Activated naive CD8-positive, alpha-beta T cell treated with anti-CD3 and anti-CD28 coated beads for 36 hours (primary cell): Measurements from ENCODE around the gene DNAJC1. TPM values are rescaled to one million over a fixed set of nuclear protein-coding genes. Genes with fewer than 3 reads are reported as not detected.

Source experiments
- DNase-seq: peaks from one replicate; pipeline ENCODE4 v3.0.0; 2021
- H3K27ac Mint-ChIP-seq: one replicate; pipeline ENCODE4 v1.8.0; 2022; ENCODE audit warnings: mild to moderate bottlenecking, moderate library complexity, mixed read lengths
- H3K27me3 Mint-ChIP-seq: one replicate; pipeline ENCODE4 v1.8.0; 2022; ENCODE audit warnings: mild to moderate bottlenecking, mixed read lengths
- H3K36me3 Mint-ChIP-seq: one replicate; pipeline ENCODE4 v1.8.0; 2021; ENCODE audit warnings: mild to moderate bottlenecking, mixed read lengths
- H3K4me1 Mint-ChIP-seq: one replicate; pipeline ENCODE4 v1.8.0; 2021; ENCODE audit warnings: mixed read lengths
- H3K4me3 Mint-ChIP-seq: one replicate; pipeline ENCODE4 v1.8.0; 2022; ENCODE audit warnings: mild to moderate bottlenecking, moderate library complexity, mixed read lengths
- H3K9me3 Mint-ChIP-seq: one replicate; pipeline ENCODE4 v1.8.0; 2022; ENCODE audit warnings: mixed read lengths
- total RNA-seq, 2 experiments: library from RNA; stranded (reverse); gene quantifications; one replicate each; pipeline ENCODE4 v1.2.3, GENCODE V29; 2021

DNAJC1 gene
- total RNA-seq, 2 experiments from 2014 or later: 25.0 to 26.9 TPM

- no peaks in the 10 kb centered on the region for H3K9me3 Mint-ChIP-seq
These were observed 82.9 kb downstream of the DNAJC1 start for GRCh38 chr10:21920633-21921032.

GRCh38 chr10:21919906-21920305, 83.6 kb downstream of the DNAJC1 start:
- Mint-ChIP-seq H3K9me3 (no peaks in the 10 kb centered on the region), H3K27ac (no peak overlapping the region), H3K27me3 (no peaks in the 10 kb centered on the region), H3K4me3 (no peak overlapping the region), H3K36me3 (peaks cover 3% of the 10 kb centered on the region), H3K4me1 (peaks cover 1% of the 10 kb centered on the region)
- no peak for DNase-seq

More at GRCh38 chr10:21920633-21921032, 82.9 kb downstream of the DNAJC1 start:
- Mint-ChIP-seq H3K36me3 (peaks cover 3% of the 10 kb centered on the region), H3K27ac (no peak overlapping the region), H3K4me3 (no peak overlapping the region), H3K27me3 (no peaks in the 10 kb centered on the region), H3K4me1 (peaks cover 1% of the 10 kb centered on the region)
- no peak for DNase-seq

- H3K36me3 Mint-ChIP-seq: peaks cover 3% of the 10 kb centered on the region
- H3K27ac Mint-ChIP-seq: no peak overlapping the region
- H3K9me3 Mint-ChIP-seq: no peaks in the 10 kb centered on the region
- no peaks in the 10 kb centered on the region for H3K27me3 Mint-ChIP-seq
- DNase-seq: no peak
- peaks cover 1% of the 10 kb centered on the region for H3K4me1 Mint-ChIP-seq
- no peak overlapping the region for H3K4me3 Mint-ChIP-seq
These were observed 84.4 kb downstream of the DNAJC1 start for GRCh38 chr10:21919117-21919516.

GRCh38 chr10:21912625-21913024, 90.9 kb downstream of the DNAJC1 start:
- no peak for DNase-seq
- H3K9me3 Mint-ChIP-seq: no peaks in the 10 kb centered on the region
- H3K27ac Mint-ChIP-seq: no peak overlapping the region
- H3K27me3 Mint-ChIP-seq: no peaks in the 10 kb centered on the region
- H3K4me1 Mint-ChIP-seq: peaks cover 14% of the 10 kb centered on the region
- peaks cover 15% of the 10 kb centered on the region for H3K36me3 Mint-ChIP-seq
- no peak overlapping the region for H3K4me3 Mint-ChIP-seq

GRCh38 chr10:21910798-21911197, 92.7 kb downstream of the DNAJC1 start:
- Mint-ChIP-seq H3K27me3 (no peaks in the 10 kb centered on the region), H3K36me3 (peaks cover 21% of the 10 kb centered on the region), H3K27ac (no peak overlapping the region), H3K4me1 (peaks cover 14% of the 10 kb centered on the region), H3K9me3 (no peaks in the 10 kb centered on the region), H3K4me3 (no peak overlapping the region)
- no peak for DNase-seq

GRCh38 chr10:21907436-21907835, 96.1 kb downstream of the DNAJC1 start:
- Mint-ChIP-seq H3K27me3 (no peaks in the 10 kb centered on the region), H3K9me3 (no peaks in the 10 kb centered on the region), H3K36me3 (peaks cover 31% of the 10 kb centered on the region), H3K4me3 (no peak overlapping the region), H3K4me1 (peaks cover 3% of the 10 kb centered on the region), H3K27ac (no peak overlapping the region)
- no peak for DNase-seq

- H3K4me1 Mint-ChIP-seq: no peaks in the 10 kb centered on the region
- H3K4me3 Mint-ChIP-seq: no peak overlapping the region
- no peak overlapping the region for H3K27ac Mint-ChIP-seq
- H3K27me3 Mint-ChIP-seq: no peaks in the 10 kb centered on the region
- no peaks in the 10 kb centered on the region for H3K9me3 Mint-ChIP-seq
- no peak for DNase-seq
- H3K36me3 Mint-ChIP-seq: peaks cover 28% of the 10 kb centered on the region
These were observed 98.6 kb downstream of the DNAJC1 start for GRCh38 chr10:21904930-21905329.

GRCh38 chr10:21899736-21900135, 103.8 kb downstream of the DNAJC1 start:
- H3K27ac Mint-ChIP-seq: no peak overlapping the region
- no peaks in the 10 kb centered on the region for H3K9me3 Mint-ChIP-seq
- H3K4me1 Mint-ChIP-seq: no peaks in the 10 kb centered on the region
- no peak overlapping the region for H3K4me3 Mint-ChIP-seq
- no peaks in the 10 kb centered on the region for H3K27me3 Mint-ChIP-seq
- DNase-seq: no peak
- H3K36me3 Mint-ChIP-seq: peaks cover 36% of the 10 kb centered on the region

- Mint-ChIP-seq H3K27me3 (no peaks in the 10 kb centered on the region), H3K4me1 (no peaks in the 10 kb centered on the region), H3K36me3 (peaks cover 55% of the 10 kb centered on the region), H3K4me3 (no peak overlapping the region), H3K9me3 (peaks cover 17% of the 10 kb centered on the region), H3K27ac (no peak overlapping the region)
- DNase-seq: no peak
These were observed 107.6 kb downstream of the DNAJC1 start for GRCh38 chr10:21895932-21896331.

GRCh38 chr10:21894648-21895342, 108.7 kb downstream of the DNAJC1 start:
- peaks cover 61% of the 10 kb centered on the region for H3K36me3 Mint-ChIP-seq
- no peaks in the 10 kb centered on the region for H3K27me3 Mint-ChIP-seq
- DNase-seq: no peak
- no peak overlapping the region for H3K4me3 Mint-ChIP-seq
- peaks cover 17% of the 10 kb centered on the region for H3K9me3 Mint-ChIP-seq
- peaks cover 2% of the 10 kb centered on the region for H3K4me1 Mint-ChIP-seq
- no peak overlapping the region for H3K27ac Mint-ChIP-seq

- Mint-ChIP-seq H3K4me3 (no peak overlapping the region), H3K4me1 (peaks cover 19% of the 10 kb centered on the region), H3K9me3 (peaks cover 19% of the 10 kb centered on the region), H3K27ac (no peak overlapping the region), H3K36me3 (peaks cover 60% of the 10 kb centered on the region), H3K27me3 (no peaks in the 10 kb centered on the region)
- DNase-seq: no peak
These were observed 112.1 kb downstream of the DNAJC1 start for GRCh38 chr10:21891439-21891838.

GRCh38 chr10:21889477-21890275, 113.9 kb downstream of the DNAJC1 start:
- peaks cover 24% of the 10 kb centered on the region for H3K4me1 Mint-ChIP-seq
- H3K4me3 Mint-ChIP-seq: no peak overlapping the region
- no peaks in the 10 kb centered on the region for H3K27me3 Mint-ChIP-seq
- peaks cover 29% of the 10 kb centered on the region for H3K9me3 Mint-ChIP-seq
- no peak overlapping the region for H3K27ac Mint-ChIP-seq
- peaks cover 65% of the 10 kb centered on the region for H3K36me3 Mint-ChIP-seq
- no peak for DNase-seq

GRCh38 chr10:21888959-21889358, 114.6 kb downstream of the DNAJC1 start:
- Mint-ChIP-seq H3K4me1 (peaks cover 24% of the 10 kb centered on the region), H3K27ac (no peak overlapping the region), H3K36me3 (peaks cover 59% of the 10 kb centered on the region), H3K4me3 (no peak overlapping the region), H3K27me3 (no peaks in the 10 kb centered on the region), H3K9me3 (peaks cover 27% of the 10 kb centered on the region)
- no peak for DNase-seq

GRCh38 chr10:21885940-21886339, 117.6 kb downstream of the DNAJC1 start:
- peaks cover 49% of the 10 kb centered on the region for H3K36me3 Mint-ChIP-seq
- H3K4me1 Mint-ChIP-seq: peaks cover 24% of the 10 kb centered on the region

GRCh38 chr10:21873198-21873597, 130.3 kb downstream of the DNAJC1 start:
- Mint-ChIP-seq H3K4me1 (no peaks in the 10 kb centered on the region), H3K4me3 (no peak overlapping the region), H3K9me3 (peaks cover 23% of the 10 kb centered on the region), H3K36me3 (peaks cover 61% of the 10 kb centered on the region), H3K27me3 (no peaks in the 10 kb centered on the region), H3K27ac (no peak overlapping the region)
- DNase-seq: no peak

More at GRCh38 chr10:21885940-21886339, 117.6 kb downstream of the DNAJC1 start:
- no peak overlapping the region for H3K4me3 Mint-ChIP-seq
- H3K27ac Mint-ChIP-seq: no peak overlapping the region
- H3K9me3 Mint-ChIP-seq: peaks cover 13% of the 10 kb centered on the region
- H3K27me3 Mint-ChIP-seq: no peaks in the 10 kb centered on the region
- no peak for DNase-seq
